Suprapubic skin (tissue), 4 donors: Measurements from ENCODE around the gene EP300. TPM values are rescaled to one million over a fixed set of nuclear protein-coding genes. Genes with fewer than 3 reads are reported as not detected.
"Not testable (repeated sequence)": the region's sequence is repeated elsewhere in the genome, so short reads cannot be mapped to it uniquely, and the experiment has no call there.

Source experiments
- DNase-seq, 2 donors: peaks; one replicate each; pipeline ENCODE4 v3.0.0-alpha.2; 2019; ENCODE audit warnings: low spot score in 2 of 2
- H3K27ac ChIP-seq: fragments of 200-600 bp; sonication (generic); one replicate; pipeline ENCODE4 v1.5.1; 2019
- H3K27me3 ChIP-seq: fragments of 200-600 bp; sonication (generic); one replicate; pipeline ENCODE4 v1.5.1; 2019
- H3K36me3 ChIP-seq: fragments of 200-600 bp; sonication (generic); one replicate; pipeline ENCODE4 v1.5.1; 2019
- H3K4me1 ChIP-seq: fragments of 200-600 bp; sonication (generic); one replicate; pipeline ENCODE4 v1.5.1; 2019
- H3K4me3 ChIP-seq: fragments of 200-600 bp; sonication (generic); one replicate; pipeline ENCODE4 v1.5.1; 2019; ENCODE audit warnings: mild to moderate bottlenecking
- H3K9me3 ChIP-seq: fragments of 200-600 bp; sonication (generic); one replicate; pipeline ENCODE4 v1.5.1; 2019
- EP300 ChIP-seq: sonication (generic); formaldehyde crosslinking; IDR thresholded peaks from one replicate; pipeline ENCODE4 v1.6.1; 2017; ENCODE audit warnings: antibody characterized with exemption
- POLR2A ChIP-seq, 2 donors: fragments of 450-650 bp; IDR thresholded peaks; one replicate each; pipeline ENCODE4 v1.6.1; 2017; ENCODE audit warnings: antibody characterized with exemption in 2 of 2, mild to moderate bottlenecking in 2 of 2, moderate library complexity in 2 of 2
- POLR2AphosphoS5 ChIP-seq, 3 donors: sonication (generic); formaldehyde crosslinking; IDR thresholded peaks; one replicate each; pipeline ENCODE4 v1.6.1; 2017; ENCODE audit warnings: antibody characterized with exemption in 3 of 3
- WGBS: methylation state at CpG from one replicate; pipeline ENCODE4 v1.1.5; 2018; 5-methylcytosine and 5-hydroxymethylcytosine counted together
- total RNA-seq, 4 donors: library from RNA; depleted of rRNA; stranded (reverse); fragments of >200 nt; gene quantifications; one replicate each; pipeline ENCODE4 v1.1.0, GENCODE V29; 2016
- TF ChIP-seq, protein P1 (sequence below), 2 donors: fragments of 200-600 bp in 1 of 2; fragments of 450-650 bp in 1 of 2; sonication (generic) in 1 of 2; IDR thresholded peaks; one replicate each; pipeline ENCODE4 v1.5.1; 2016 to 2019; ENCODE audit warnings: antibody characterized with exemption in 2 of 2, mild to moderate bottlenecking in 1 of 2, moderate library complexity in 1 of 2

The EP300 gene
- total RNA-seq, 4 donors from 2014 or later, result 103 to 172 (median 126) TPM

DNA sequence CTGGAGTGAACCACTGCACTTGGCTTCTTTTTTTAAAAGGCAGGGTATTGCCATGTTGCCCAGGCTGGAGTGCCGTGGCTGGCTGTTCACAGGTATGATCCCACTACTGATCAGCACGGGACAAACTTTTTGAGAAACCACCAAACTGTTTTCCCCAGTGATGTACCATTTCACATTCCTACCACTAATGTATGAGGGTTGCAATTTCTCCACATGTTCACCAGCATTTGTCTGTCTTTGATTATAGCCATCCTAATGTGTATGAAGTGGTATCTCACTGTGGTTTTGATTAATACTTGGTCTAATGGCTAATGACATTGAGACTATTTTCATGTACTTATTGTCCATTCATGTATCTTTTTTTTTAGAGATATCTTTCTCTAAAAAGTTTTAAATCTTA, 41.5 kb upstream of the EP300 start:
- Histone ChIP-seq H3K4me3 (no peak overlapping the region), H3K36me3 (no peaks in the 10 kb centered on the region), H3K9me3 (no peaks in the 10 kb centered on the region), H3K27me3 (no peaks in the 10 kb centered on the region), H3K27ac (no peak overlapping the region), H3K4me1 (peaks cover 9% of the 10 kb centered on the region)
- WGBS, result 66% methylated on average over 2 of the region's 2 CpGs
- TF ChIP-seq POLR2AphosphoS5 (IDR thresholded peaks at IDR 0.05), result no peak
- no peak for TF ChIP-seq EP300
- TF ChIP-seq POLR2A (IDR thresholded peaks at IDR 0.05), result no peak
- TF ChIP-seq, protein P1, sequence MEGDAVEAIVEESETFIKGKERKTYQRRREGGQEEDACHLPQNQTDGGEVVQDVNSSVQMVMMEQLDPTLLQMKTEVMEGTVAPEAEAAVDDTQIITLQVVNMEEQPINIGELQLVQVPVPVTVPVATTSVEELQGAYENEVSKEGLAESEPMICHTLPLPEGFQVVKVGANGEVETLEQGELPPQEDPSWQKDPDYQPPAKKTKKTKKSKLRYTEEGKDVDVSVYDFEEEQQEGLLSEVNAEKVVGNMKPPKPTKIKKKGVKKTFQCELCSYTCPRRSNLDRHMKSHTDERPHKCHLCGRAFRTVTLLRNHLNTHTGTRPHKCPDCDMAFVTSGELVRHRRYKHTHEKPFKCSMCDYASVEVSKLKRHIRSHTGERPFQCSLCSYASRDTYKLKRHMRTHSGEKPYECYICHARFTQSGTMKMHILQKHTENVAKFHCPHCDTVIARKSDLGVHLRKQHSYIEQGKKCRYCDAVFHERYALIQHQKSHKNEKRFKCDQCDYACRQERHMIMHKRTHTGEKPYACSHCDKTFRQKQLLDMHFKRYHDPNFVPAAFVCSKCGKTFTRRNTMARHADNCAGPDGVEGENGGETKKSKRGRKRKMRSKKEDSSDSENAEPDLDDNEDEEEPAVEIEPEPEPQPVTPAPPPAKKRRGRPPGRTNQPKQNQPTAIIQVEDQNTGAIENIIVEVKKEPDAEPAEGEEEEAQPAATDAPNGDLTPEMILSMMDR (IDR thresholded peaks at IDR 0.05), result no peak
- no peak for DNase-seq

DNA sequence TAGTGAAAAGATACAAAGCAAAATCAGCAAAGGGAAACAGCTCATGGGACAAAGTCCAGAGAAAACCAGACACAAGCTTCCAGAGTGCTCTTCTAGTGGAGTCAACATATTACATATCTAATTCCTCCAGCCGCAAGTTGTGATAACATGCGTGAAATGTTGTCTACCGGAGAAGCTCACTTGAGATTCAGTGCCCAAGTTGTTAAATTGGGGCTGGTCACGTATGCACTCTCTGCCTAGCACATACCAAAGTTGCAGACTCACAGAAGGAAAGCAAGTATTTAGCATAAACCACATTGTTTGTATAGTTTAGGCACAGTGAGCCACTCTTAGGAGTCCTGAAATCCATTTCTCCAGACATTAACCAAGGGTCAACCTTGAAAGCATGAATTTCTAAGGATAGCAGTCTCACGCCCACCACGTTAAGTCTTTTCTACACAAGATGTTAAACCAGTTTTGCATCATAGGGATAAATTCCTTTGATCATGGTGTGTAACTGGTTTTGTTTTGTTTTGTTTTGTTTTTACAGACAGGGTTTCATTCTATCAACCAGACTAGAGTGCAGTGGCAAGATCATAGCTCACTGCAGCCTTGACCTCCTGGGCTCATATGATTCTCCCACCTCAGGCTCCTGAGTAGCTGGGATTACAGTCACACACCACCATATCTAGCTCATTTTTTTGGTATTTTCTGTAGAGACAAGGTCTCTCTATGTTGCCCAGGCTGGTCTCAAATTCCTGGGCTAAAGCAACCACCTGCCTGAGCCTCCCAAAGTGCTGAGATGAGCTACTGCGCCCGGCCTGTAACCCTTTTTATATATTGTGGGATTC, 39.5 kb upstream of the EP300 start:
- no peak for TF ChIP-seq EP300
- no peak for TF ChIP-seq POLR2A (IDR thresholded peaks at IDR 0.05)
- TF ChIP-seq, protein P1 (IDR thresholded peaks at IDR 0.05), result no peak
- no peak for TF ChIP-seq POLR2AphosphoS5 (IDR thresholded peaks at IDR 0.05)
- Histone ChIP-seq H3K4me3 (no peak overlapping the region), H3K4me1 (peaks cover 9% of the 10 kb centered on the region), H3K36me3 (no peaks in the 10 kb centered on the region), H3K27me3 (no peaks in the 10 kb centered on the region), H3K27ac (no peak overlapping the region), H3K9me3 (no peaks in the 10 kb centered on the region)
- 74% methylated on average over 8 of the region's 8 CpGs for WGBS
- DNase-seq, result no peak

DNA sequence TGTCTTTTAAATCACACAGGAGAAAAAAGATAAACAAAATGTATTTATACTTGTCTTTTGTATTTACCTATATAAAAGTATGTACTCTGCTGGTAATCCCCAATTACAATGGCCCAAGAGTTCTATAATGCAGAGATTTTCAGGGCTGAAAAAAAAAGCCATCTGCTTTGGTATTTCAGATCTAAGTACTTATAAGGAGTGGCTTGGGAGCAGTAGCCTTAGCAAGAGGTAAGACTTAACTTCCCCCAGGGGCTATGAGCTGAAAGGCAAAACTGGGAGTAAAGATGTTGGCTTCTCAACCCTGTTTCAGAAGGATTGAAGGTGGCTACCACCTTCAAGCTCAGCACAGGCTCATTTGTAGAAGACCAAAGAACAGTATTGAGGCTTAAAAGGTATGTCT, 35.3 kb upstream of the EP300 start:
- H3K4me3 ChIP-seq, result no peak overlapping the region
- DNase-seq, result no peak
- H3K36me3 ChIP-seq, result no peaks in the 10 kb centered on the region
- H3K27me3 ChIP-seq, result no peaks in the 10 kb centered on the region
- H3K27ac ChIP-seq, result no peak overlapping the region
- TF ChIP-seq EP300 (no peak), POLR2A (IDR thresholded peaks at IDR 0.05) (no peak), POLR2AphosphoS5 (IDR thresholded peaks at IDR 0.05) (no peak)
- TF ChIP-seq, protein P1 (IDR thresholded peaks at IDR 0.05), result no peak
- no peaks in the 10 kb centered on the region for H3K9me3 ChIP-seq
- peaks cover 3% of the 10 kb centered on the region for H3K4me1 ChIP-seq

DNA sequence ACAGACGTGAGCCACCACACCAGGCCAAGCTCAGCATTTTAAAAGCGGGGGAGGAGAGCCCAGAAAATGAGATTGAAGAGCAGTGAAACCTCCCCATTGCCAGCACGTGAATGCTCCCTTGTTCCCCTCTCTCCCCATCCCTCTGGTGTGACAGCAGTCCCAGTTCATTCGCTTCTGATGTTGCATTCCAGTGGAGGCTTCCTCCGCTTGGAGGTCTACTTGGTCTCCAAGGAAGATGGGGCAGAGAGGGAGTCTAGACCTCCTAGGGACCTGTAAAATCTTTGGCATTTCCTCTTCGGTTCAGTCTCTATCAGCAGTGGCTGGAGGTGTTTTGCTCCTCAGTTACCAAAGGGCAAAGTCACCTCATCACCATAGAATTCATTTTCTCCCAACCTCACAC, 30.2 kb upstream of the EP300 start:
- TF ChIP-seq POLR2AphosphoS5 (IDR thresholded peaks at IDR 0.05) (no peak), EP300 (no peak), POLR2A (IDR thresholded peaks at IDR 0.05) (no peak)
- TF ChIP-seq, protein P1 (IDR thresholded peaks at IDR 0.05), result no peak
- Histone ChIP-seq H3K27me3 (no peaks in the 10 kb centered on the region), H3K36me3 (no peaks in the 10 kb centered on the region), H3K27ac (no peak overlapping the region), H3K4me3 (no peak overlapping the region), H3K9me3 (no peaks in the 10 kb centered on the region), H3K4me1 (no peaks in the 10 kb centered on the region)
- no peak for DNase-seq
- 77% methylated on average over 6 of the region's 6 CpGs for WGBS

DNA sequence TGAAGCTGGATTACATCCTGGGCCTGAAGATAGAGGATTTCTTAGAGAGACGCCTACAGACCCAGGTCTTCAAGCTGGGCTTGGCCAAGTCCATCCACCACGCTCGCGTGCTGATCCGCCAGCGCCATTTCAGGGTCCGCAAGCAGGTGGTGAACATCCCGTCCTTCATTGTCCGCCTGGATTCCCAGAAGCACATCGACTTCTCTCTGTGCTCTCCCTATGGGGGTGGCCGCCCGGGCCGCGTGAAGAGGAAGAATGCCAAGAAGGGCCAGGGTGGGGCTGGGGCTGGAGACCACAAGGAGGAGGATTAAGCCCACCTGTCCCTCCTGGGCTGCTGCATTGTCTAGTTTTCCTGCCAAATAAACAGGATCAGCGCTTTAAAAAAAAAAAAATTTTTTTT, 28.1 kb upstream of the EP300 start:
- not testable (repeated sequence) for H3K4me1 ChIP-seq, H3K4me3 ChIP-seq, H3K27ac ChIP-seq, H3K9me3 ChIP-seq, DNase-seq, H3K27me3 ChIP-seq, H3K36me3 ChIP-seq
- WGBS, result 97% methylated on average over 15 of the region's 15 CpGs

DNA sequence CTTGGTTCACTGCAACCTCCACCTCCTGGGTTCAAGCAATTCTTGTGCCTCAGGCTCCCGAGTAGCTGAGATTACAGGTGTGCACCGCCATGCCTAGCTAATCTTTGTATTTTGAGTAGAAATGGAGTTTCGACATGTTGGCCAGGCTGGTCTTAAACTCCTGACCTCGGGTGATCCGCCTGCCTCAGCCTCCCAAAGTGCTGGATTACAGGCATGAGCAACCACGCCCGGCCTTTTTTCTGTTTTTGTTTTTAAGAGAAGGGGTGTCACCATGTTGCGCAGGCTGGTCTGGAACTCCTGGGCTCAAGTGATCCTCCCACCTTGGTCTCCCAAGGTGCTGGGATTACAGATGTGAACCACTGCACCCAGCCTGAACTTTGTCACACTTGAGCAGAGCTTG, 26.1 kb upstream of the EP300 start:
- H3K27me3 ChIP-seq, H3K36me3 ChIP-seq, H3K4me1 ChIP-seq, H3K9me3 ChIP-seq, H3K27ac ChIP-seq, H3K4me3 ChIP-seq, DNase-seq: not testable (repeated sequence)
- WGBS, result 96% methylated on average over 7 of the region's 8 CpGs

DNA sequence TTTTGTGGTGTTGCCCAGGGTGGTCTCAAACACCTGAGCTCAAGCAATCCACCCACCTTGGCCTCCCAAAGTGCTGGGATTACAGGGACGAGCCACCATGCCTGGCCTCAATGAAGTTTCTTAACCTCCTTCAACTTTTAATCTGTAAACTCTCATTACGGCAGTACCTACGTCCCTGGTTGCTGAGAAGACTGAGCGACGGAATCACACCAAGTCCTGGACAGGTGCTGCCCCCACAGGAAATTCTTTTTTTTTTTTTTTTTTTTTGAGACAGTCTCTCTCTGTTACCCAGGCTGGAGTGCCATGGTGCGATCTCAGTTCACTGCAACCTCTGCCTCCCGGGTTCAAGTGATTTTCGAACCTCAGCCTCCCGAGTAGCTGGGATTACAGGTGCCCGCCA, 24.4 kb upstream of the EP300 start:
- not testable (repeated sequence) for DNase-seq, H3K4me1 ChIP-seq, H3K27ac ChIP-seq, H3K36me3 ChIP-seq, H3K27me3 ChIP-seq, H3K4me3 ChIP-seq, H3K9me3 ChIP-seq
- 92% methylated on average over 10 of the region's 10 CpGs for WGBS
